Measurements from ENCODE around the gene ULK1.

- TF ChIP-seq, protein P1, sequence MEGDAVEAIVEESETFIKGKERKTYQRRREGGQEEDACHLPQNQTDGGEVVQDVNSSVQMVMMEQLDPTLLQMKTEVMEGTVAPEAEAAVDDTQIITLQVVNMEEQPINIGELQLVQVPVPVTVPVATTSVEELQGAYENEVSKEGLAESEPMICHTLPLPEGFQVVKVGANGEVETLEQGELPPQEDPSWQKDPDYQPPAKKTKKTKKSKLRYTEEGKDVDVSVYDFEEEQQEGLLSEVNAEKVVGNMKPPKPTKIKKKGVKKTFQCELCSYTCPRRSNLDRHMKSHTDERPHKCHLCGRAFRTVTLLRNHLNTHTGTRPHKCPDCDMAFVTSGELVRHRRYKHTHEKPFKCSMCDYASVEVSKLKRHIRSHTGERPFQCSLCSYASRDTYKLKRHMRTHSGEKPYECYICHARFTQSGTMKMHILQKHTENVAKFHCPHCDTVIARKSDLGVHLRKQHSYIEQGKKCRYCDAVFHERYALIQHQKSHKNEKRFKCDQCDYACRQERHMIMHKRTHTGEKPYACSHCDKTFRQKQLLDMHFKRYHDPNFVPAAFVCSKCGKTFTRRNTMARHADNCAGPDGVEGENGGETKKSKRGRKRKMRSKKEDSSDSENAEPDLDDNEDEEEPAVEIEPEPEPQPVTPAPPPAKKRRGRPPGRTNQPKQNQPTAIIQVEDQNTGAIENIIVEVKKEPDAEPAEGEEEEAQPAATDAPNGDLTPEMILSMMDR (IDR thresholded peaks at IDR 0.05) = no peak
- no peak for TF ChIP-seq POLR2A (IDR thresholded peaks at IDR 0.05)
Measured at GRCh38 chr12:131885543-131886057, 8.8 kb upstream of the ULK1 start.

Measured in adrenal gland (tissue), 5 donors.